Left colon (tissue), 2 donors: ENCODE data around the gene TMEM9. TPM values are rescaled to one million over a fixed set of nuclear protein-coding genes. Genes with fewer than 3 reads are reported as not detected.

Experiments used
- ATAC-seq: fragments of 200-7000 bp; cut with Tn5 transposase; one replicate; pipeline ENCODE4 v1.9.1; 2020; ENCODE audit warnings: mild to moderate bottlenecking, moderate library complexity
- DNase-seq, 2 donors: peaks; one replicate each; pipeline ENCODE4 v3.0.0-alpha.2; 2020
- intact Hi-C, 2 donors: fragments of 100-400 bp; cut with DNase I in 1 of 2; cut with micrococcal nuclease in 1 of 2; formaldehyde crosslinking; loops; one replicate each; pipeline versions ENCODE4 v1.11.2 to v1.14.0; 2022; cut with DNase I, micrococcal nuclease
- total RNA-seq, 2 donors: library from RNA; stranded (reverse); fragmentation: NEBNext Ultra II Directional; extraction: Animal tissue kit (Norgen Biotek cat#: 25700); gene quantifications; one replicate each; pipeline ENCODE4 v1.2.1, GENCODE V29; 2021
- donor health status: DM: no; HTN: no; CAD: no.
- donor health status: DM: yes; HTN: yes; CAD: no.

Gene TMEM9
- total RNA-seq, 2 donors from 2014 or later, result 23.4 to 29.3 TPM

- no peak for ATAC-seq
- intact Hi-C loops, result no loop called here
- DNase-seq, result no peak
Measured at GRCh38 chr1:201138311-201138840, 15.9 kb downstream of the TMEM9 start.

- peak; percentile 43 to 47 for DNase-seq
- intact Hi-C loops, result no loop called here
- peak; percentile 31 for ATAC-seq
Measured at GRCh38 chr1:201137579-201138310, 16.5 kb downstream of the TMEM9 start.

GRCh38 chr1:201137024-201137392 is 17.3 kb downstream of the TMEM9 start:
- no peak for ATAC-seq
- DNase-seq, result no peak
- intact Hi-C loops, result no loop called here

GRCh38 chr1:201136355-201137023 is 17.8 kb downstream of the TMEM9 start:
- ATAC-seq (no peak), DNase-seq (no peak)
- intact Hi-C loops, result no loop called here

GRCh38 chr1:201134405-201134804 is 19.9 kb downstream of the TMEM9 start:
- intact Hi-C loops, result no loop called here
- ATAC-seq (no peak), DNase-seq (no peak)

GRCh38 chr1:201131398-201131797 is 22.9 kb downstream of the TMEM9 start:
- DNase-seq, result no peak
- intact Hi-C loops, result no loop called here
- no peak for ATAC-seq

GRCh38 chr1:201128962-201129361 is 25.3 kb downstream of the TMEM9 start:
- intact Hi-C loops, result no loop called here
- ATAC-seq, result no peak
- DNase-seq, result no peak

GRCh38 chr1:201128476-201128875 is 25.8 kb downstream of the TMEM9 start:
- ATAC-seq (no peak), DNase-seq (no peak)
- intact Hi-C loops, result no loop called here

- intact Hi-C loops, result no loop called here
- DNase-seq (no peak), ATAC-seq (no peak)
Measured at GRCh38 chr1:201127755-201128455, 26.4 kb downstream of the TMEM9 start.

GRCh38 chr1:201126832-201127754 is 27.2 kb downstream of the TMEM9 start, which contains the start of gene ASCL5:
TSS of gene ASCL5 (minus strand) at chr1:201127184. CDS start at chr1:201115372, 11,812 bp downstream.
- intact Hi-C loops, result no loop called here
- DNase-seq (peak; percentile 30 to 61), ATAC-seq (peak; percentile 87)

- ATAC-seq (no peak), DNase-seq (no peak)
Measured at GRCh38 chr1:201126463-201126831, 27.8 kb downstream of the TMEM9 start.

GRCh38 chr1:201125800-201126199 is 28.5 kb downstream of the TMEM9 start:
- no peak for DNase-seq
- ATAC-seq, result no peak
- intact Hi-C loops, result no loop called here

More at GRCh38 chr1:201126463-201126831, 27.8 kb downstream of the TMEM9 start:
- intact Hi-C loops, result no loop called here

- ATAC-seq (no peak), DNase-seq (no peak)
- intact Hi-C loops, result no loop called here
Measured at GRCh38 chr1:201125019-201125418, 29.3 kb downstream of the TMEM9 start.

- ATAC-seq, result no peak
- intact Hi-C loops, result no loop called here
- DNase-seq, result no peak
Measured at GRCh38 chr1:201123866-201124265, 30.4 kb downstream of the TMEM9 start.

GRCh38 chr1:201122321-201122957 is 31.8 kb downstream of the TMEM9 start:
- ATAC-seq (no peak), DNase-seq (no peak)
- intact Hi-C loops, result no loop called here

GRCh38 chr1:201119206-201120197 is 34.8 kb downstream of the TMEM9 start:
- ATAC-seq (peak; percentile 55), DNase-seq (peak in 1 of 2 donors; percentile 43)
- intact Hi-C loops, result loop anchor here in 1 of 2 donors (10.0 kb wide), 1 partner anchor 145 kb away; no protein-coding TSS in a partner anchor

- intact Hi-C loops, result loop anchor here in 1 of 2 donors (10.0 kb wide), 1 partner anchor 141 kb away; no protein-coding TSS in a partner anchor
- DNase-seq (no peak), ATAC-seq (no peak)
Measured at GRCh38 chr1:201116091-201116490, 38.2 kb downstream of the TMEM9 start.
